NCI-H2171 treated with DMSO at 0.1 percent for 48 hours (cell line): ENCODE results near the gene ARHGAP35.
"Not testable (repeated sequence)": the region's sequence is repeated elsewhere in the genome, so short reads cannot be mapped to it uniquely, and the experiment has no call there.

ENCODE experiments used
- DNase-seq: peaks from one replicate; lab custom pipeline; 2025; lab: John Stamatoyannopoulos, UW

ARHGAP35 gene

DNA sequence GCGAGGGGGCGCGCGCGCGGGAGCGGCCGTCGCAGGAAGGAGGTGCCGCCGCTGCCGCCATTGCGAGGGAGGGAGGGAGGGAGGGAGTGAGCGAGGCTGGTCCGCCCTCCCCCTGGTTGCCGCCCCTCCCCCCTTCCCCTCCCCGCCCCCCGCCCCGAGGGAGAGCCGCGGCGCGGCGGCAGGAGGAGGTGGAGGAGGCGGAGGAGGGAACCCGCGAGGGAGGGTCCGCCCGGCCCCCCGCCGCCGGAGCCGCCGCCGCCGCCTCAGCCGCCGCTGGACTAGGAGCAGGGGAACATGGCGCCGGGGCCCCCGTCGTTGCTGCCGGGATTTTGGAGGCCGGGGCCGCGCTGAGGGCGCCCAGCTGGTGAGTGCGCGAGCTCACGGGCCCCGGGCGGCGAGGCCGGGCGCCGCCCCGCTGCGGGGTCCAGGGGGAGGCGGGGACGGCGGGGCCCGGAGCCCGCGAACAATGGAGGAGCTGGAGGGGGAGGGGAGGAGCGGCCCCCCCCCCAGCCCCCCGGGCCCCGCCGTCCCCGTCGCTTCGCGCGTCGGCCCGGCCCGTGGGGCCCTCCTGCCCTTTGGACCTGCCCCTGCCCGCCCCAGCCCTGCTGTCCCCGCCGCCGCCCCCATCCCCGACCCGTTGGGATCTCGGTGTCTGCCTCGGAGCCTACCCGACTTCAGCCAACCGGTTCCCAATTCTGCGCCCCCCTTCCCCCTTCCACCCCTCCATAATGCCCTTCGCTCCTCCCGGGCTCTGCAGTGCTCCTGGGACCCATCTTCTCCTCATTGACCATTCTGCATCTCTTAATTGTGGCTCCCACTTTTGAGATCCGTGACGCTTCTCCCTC is at the start of gene ARHGAP35:
TSS of gene ARHGAP35 (plus strand) at position 152 of the 845 bp plus-strand sequence. CDS start 57,679 bp downstream, outside the sequence.
- DNase-seq, result peak; percentile 22

DNA sequence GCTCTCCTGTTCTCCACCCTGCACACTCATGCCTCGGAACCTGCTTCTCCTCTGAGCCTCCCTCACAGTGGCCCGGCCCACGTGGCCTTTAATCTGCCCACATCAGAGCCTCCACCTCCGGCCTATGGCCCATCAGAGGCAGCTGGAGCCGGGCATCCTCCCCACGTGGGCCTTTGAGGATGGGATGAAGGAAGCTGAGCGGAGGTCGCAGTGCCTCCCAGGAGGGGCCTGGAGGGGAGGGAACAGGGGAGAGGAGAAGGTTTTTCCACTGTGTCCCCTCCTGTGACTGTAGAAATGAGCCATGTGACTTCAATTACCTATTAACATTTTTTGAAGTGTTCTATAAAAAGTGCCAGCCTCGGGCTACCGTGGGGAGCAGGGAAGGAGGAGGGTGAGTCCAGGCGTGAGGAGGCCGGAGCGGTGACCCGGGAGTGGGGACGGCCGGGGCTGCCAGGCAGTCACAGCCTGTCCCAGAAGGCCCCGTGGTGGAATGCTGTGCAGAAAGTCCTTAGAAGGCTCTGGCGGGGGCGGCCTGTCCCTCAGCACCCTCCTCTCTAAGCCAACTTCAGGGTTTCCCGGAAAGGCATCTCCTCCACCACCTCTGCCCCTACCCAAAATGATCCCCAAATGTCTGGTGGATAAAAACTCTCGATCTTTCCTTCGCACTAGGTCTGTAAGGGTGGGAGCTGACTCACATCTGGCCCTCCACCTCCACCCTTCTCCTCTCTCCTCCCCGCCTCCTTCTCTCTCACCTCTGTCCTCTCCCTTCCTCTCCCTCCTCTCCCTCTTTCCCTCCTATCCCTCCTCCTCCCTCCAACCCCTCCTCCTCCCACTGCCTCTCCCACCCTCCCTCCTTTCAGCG is 47.6 kb upstream of the ARHGAP35 start:
- no peak for DNase-seq

DNA sequence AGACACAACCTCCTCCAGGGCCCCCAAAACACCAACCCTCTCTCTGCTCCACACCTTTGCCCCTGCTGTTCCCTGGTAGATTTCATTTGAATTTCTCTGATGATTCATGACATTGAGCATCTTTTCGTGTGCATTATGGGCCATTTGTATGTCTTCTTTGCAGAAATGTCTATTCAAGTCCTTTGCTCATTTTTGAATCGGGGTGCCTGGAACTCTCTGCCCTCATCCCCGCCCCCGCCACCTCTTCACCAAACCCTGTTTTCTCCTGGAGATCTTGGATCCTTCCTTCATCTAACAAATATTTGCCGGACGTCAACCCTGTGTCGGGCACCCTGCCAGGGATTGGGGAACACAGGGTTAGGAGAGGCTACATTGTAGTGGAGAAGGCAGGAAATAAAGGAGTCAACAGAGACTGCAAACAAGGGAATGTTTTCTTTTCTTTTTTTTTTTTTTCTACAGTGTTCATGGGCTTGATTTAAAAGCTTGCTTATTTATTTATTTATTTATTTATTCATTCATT is 46.9 kb upstream of the ARHGAP35 start:
- DNase-seq, result no peak

GRCh38 chr19:46815833-46816627 is 44.8 kb upstream of the ARHGAP35 start:
- peak; percentile 97 for DNase-seq

- peak; percentile 35 for DNase-seq
Measured at GRCh38 chr19:46818812-46819211, 42.0 kb upstream of the ARHGAP35 start.

GRCh38 chr19:46821512-46822409 is 39.0 kb upstream of the ARHGAP35 start:
- no peak for DNase-seq

DNA sequence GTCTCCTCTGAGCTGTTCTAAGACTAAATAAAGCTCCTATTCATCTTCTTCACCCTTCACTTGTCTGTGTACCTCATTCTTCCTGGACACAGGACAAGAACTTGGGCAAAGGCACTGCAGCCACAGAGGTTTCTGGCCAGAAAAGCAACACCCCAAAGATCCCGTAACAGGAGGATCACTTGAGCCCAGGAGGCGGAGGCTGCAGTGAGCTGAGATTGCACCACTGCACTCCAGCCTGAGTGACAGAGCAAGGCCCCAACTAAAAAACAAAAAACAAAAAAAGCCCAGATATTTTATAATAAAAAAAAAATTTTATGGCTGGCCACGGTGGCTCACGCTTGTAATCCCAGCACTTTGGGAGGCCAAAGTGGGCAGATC is 38.4 kb upstream of the ARHGAP35 start:
- DNase-seq, result not testable (repeated sequence)

- no peak for DNase-seq
Measured at GRCh38 chr19:46823049-46823448, 37.7 kb upstream of the ARHGAP35 start.

DNA sequence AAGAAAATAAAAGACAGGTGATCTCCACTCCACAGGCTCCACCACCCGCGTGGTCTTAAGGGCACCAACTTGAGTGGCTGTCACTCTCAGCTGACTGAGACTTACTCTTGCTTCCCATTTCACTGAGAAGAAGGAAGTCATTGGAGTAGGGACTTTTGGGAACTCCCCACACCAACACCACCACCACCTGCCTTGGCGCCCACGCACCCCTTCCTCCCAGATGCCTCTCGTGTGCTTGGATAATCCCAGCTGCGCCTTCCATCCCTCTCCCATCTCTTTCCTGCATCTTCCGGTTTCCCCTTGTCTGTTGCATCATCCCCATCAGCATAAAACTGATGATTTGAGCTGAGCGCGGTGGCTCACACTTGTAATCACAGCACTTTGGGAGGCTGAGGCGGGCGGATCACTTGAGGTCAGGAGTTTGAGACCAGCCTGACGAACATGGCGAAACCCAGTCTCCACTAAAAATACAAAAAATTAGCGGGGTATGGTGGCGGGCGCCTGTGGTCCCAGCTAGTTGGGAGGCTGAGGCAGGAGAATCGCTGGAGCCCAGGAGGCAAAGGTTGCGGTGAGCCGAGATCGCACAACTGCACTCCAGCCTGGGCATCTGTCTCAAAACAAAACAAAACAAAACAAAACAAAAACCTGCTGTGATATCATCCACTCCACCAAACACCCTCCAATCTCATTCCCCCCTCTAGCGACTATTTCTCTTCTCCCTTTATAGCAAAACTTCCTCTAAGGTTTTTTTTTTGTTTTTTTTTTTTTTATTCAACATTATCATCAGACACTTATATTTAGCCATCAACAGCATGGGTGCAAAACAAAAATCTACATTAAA is 35.7 kb upstream of the ARHGAP35 start:
- peak; percentile 75 for DNase-seq

DNA sequence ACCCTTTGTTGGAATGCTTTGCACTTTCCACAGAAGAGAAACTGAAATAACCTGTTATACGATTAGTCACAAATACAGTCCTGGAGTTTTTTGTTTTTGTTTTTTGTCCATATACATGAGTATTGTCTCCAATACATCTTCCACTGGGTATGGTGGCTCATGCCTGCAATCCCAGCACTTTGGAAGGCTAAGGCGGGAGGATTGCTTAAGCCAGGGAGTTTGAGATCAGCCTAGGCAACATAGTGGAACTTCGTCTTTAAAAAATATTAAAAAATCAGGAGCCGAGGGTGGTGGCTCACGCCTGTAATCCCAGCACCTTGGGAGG is 35.1 kb upstream of the ARHGAP35 start:
- DNase-seq, result no peak

DNA sequence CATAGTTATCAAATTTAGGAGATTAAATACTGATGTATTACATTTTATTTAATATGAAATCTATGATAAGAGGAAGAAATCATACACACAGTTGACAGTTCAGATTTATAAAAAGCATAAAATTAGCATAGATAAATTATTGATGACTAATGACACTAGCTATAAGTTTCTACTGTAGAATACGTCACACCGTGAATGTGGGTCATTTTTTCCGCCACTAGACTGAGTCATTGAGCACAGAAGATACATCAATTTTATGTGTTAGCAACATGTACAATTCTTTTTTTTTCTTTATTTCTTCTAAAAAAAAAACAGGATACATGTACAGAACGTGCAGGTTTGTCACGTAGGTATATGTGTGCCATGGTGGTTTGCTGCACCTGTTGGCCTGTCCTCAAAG is 32.3 kb upstream of the ARHGAP35 start:
- DNase-seq, result peak; percentile 50

GRCh38 chr19:46830864-46831263 is 29.9 kb upstream of the ARHGAP35 start:
- no peak for DNase-seq

GRCh38 chr19:46834121-46834520 is 26.7 kb upstream of the ARHGAP35 start:
- no peak for DNase-seq

GRCh38 chr19:46834984-46835383 is 25.8 kb upstream of the ARHGAP35 start:
- no peak for DNase-seq

GRCh38 chr19:46838160-46838559 is 22.6 kb upstream of the ARHGAP35 start:
- no peak for DNase-seq

- DNase-seq, result no peak
Measured at GRCh38 chr19:46839752-46840497, 20.9 kb upstream of the ARHGAP35 start.

DNA sequence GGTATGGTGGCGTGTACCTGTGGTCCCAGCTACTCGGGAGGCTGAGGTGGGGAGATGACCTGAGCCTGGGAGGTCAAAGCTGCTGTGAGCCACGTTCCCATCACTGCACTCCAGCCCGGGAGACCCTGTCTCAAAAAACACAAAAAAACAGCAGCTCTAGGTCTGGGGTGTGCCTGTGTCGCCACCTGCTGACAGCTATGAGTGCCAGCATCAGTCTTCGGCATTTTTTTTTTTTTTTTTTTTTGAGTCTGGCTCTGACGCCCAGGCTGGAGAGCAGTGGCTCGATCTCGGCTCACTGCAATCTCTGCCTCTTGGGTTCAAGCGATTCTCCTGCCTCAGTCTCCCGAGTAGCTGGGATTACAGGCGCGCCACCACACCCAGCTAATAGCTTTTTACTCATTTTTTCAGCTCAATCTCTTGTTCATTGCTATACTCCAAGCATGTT is 20.3 kb upstream of the ARHGAP35 start:
- peak; percentile 87 for DNase-seq

GRCh38 chr19:46841458-46842083 is 19.2 kb upstream of the ARHGAP35 start:
- DNase-seq, result no peak

DNA sequence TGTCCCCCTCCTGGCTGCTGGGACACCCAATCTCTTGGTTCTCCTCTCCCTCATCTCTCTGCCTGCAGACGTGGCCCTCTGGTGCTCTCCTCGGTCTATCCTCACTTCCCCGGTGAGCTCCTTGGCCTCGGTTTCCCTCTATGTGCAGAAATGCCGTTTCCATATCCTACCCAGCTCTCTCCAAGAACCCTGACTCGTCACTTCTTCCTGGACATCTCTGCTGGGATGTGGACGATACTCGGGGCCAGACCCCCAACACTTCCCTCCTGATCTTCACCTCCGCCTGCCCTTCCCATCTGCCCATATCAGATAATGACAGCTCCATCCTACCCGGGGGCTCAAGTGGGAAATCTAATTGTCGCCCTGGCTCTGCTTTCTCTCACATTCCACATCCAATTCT is 18.0 kb upstream of the ARHGAP35 start:
- no peak for DNase-seq
